HCT116 (cell line): Measurements from ENCODE around the gene FKBP5. TPM values are rescaled to one million over a fixed set of nuclear protein-coding genes. Genes with fewer than 3 reads are reported as not detected.

Experiments used
- ATAC-seq: fragments of 200-7000 bp; cut with Tn5 transposase; 2 replicates; pipeline ENCODE4 v1.9.1; 2020; ENCODE audit warnings: mild to moderate bottlenecking, moderate library complexity
- BruUV-seq: library from RNA; stranded (reverse); fragments of 400-500 nt; replicated peaks from 2 replicates; lab custom pipeline; 2021; lab: Mats Ljungman, UMichigan
- CTCF ChIA-PET: fragments of 300-600 bp; sonication (Branson Sonifier 250); formaldehyde crosslinking; loops from one replicate; lab custom pipeline; 2021; ENCODE audit warnings: antibody characterized with exemption; lab: Charles Lee
- POLR2A ChIA-PET: fragments of 300-600, 350-600 bp; sonication (Branson Sonifier 250); formaldehyde crosslinking; loops from one replicate; lab custom pipeline; 2021; ENCODE audit warnings: antibody characterized with exemption; lab: Charles Lee
- RAD21 ChIA-PET, 2 experiments: fragments of 300-600 bp; sonication (Branson Sonifier 250); formaldehyde crosslinking; loops; one replicate each; lab custom pipeline; 2023; ENCODE audit warnings: low total read pairs in 2 of 2; ENCODE audit not compliant: uncharacterized antibody in 2 of 2, unreplicated experiment in 2 of 2, low non-redundant PET in 1 of 2; lab: Charles Lee
- DNase-seq: peaks from one replicate; pipeline ENCODE4 v3.0.0-alpha.2; 2010; ENCODE audit warnings: low read depth, low spot score
- H2AFZ ChIP-seq: fragments of 200-600 bp; shearing (Covaris generic), sonication (generic); 2 replicates; pipeline ENCODE4 v1.6.1; 2017; ENCODE audit warnings: low read depth, mixed run types, mixed read lengths, antibody characterized with exemption, low read length; ENCODE audit not compliant: poor library complexity, severe bottlenecking
- H3K27ac ChIP-seq: 2 replicates; pipeline ENCODE4 v1.5.1; 2012; ENCODE audit warnings: low read depth, low read length
- H3K27me3 ChIP-seq: fragments of 200-600 bp; sonication (generic); 2 replicates; pipeline ENCODE4 v1.6.1; 2016; ENCODE audit warnings: mixed run types, low read length, mixed read lengths; ENCODE audit not compliant: insufficient read depth
- H3K36me3 ChIP-seq, 2 experiments: fragments of 200-500 bp in 1 of 2; fragments of 200-600 bp in 1 of 2; sonication (Bioruptor generic) in 1 of 2; sonication (generic) in 1 of 2; 2 replicates each; pipeline versions ENCODE4 v1.5.1 to v1.6.1; 2014 to 2016; ENCODE audit warnings: low read length in 2 of 2, inconsistent platforms in 1 of 2, mixed read lengths in 1 of 2, mixed run types in 1 of 2; ENCODE audit not compliant: insufficient read depth in 2 of 2, control insufficient read depth in 1 of 2
- H3K4me1 ChIP-seq, 2 experiments: fragments of 200-600 bp in 1 of 2; sonication (generic) in 1 of 2; 2 replicates each; pipeline versions ENCODE4 v1.5.1 to v1.6.1; 2012 to 2017; ENCODE audit warnings: low read length in 2 of 2, inconsistent platforms in 1 of 2, mild to moderate bottlenecking in 1 of 2, mixed read lengths in 1 of 2, mixed run types in 1 of 2, moderate library complexity in 1 of 2; ENCODE audit not compliant: insufficient read depth in 2 of 2, control insufficient read depth in 1 of 2
- H3K4me2 ChIP-seq: fragments of 200-600 bp; sonication (generic); 2 replicates; pipeline ENCODE4 v1.6.1; 2017; ENCODE audit warnings: mixed run types, low read length, mixed read lengths
- H3K4me3 ChIP-seq, 2 experiments: fragments of 200-600 bp in 1 of 2; sonication (generic) in 1 of 2; replicated peaks in 1 of 2; 2 replicates each; pipeline ENCODE4 v1.5.1; 2011 to 2016; ENCODE audit warnings: low read length in 2 of 2, control low read depth in 1 of 2, low read depth in 1 of 2, mild to moderate bottlenecking in 1 of 2, mixed read lengths in 1 of 2, mixed run types in 1 of 2
- H3K79me2 ChIP-seq: fragments of 200-600 bp; sonication (generic); 2 replicates; pipeline ENCODE4 v1.6.1; 2017; ENCODE audit warnings: mild to moderate bottlenecking, mixed run types, low read length, moderate library complexity, mixed read lengths; ENCODE audit not compliant: insufficient read depth
- H3K9ac ChIP-seq: fragments of 200-600 bp; sonication (generic); 2 replicates; pipeline ENCODE4 v1.6.1; 2016; ENCODE audit warnings: low read length, mixed read lengths
- H3K9me2 ChIP-seq: fragments of 200-600 bp; sonication (generic), shearing (Covaris generic); 2 replicates; pipeline ENCODE4 v1.6.1; 2017; ENCODE audit warnings: mixed run types, mild to moderate bottlenecking, moderate library complexity; ENCODE audit not compliant: insufficient read depth
- H3K9me3 ChIP-seq, 2 experiments: fragments of 200-500 bp in 1 of 2; fragments of 200-600 bp in 1 of 2; sonication (Bioruptor generic) in 1 of 2; sonication (generic) in 1 of 2; 2 replicates each; pipeline ENCODE4 v1.6.1; 2014 to 2017; ENCODE audit warnings: low read length in 2 of 2, mixed read lengths in 2 of 2, inconsistent platforms in 1 of 2, low read depth in 1 of 2, mild to moderate bottlenecking in 1 of 2, mixed run types in 1 of 2, moderate library complexity in 1 of 2; ENCODE audit not compliant: control insufficient read depth in 1 of 2, insufficient read depth in 1 of 2
- H4K20me1 ChIP-seq: fragments of 200-600 bp; sonication (generic), shearing (Covaris generic); 2 replicates; pipeline ENCODE4 v1.6.1; 2017; ENCODE audit warnings: mixed run types, mild to moderate bottlenecking, moderate library complexity; ENCODE audit not compliant: insufficient read depth
- CBX3 ChIP-seq: IDR thresholded peaks from 2 replicates; pipeline ENCODE4 v1.6.1; 2012; ENCODE audit warnings: low read depth
- CTCF ChIP-seq, 3 experiments: fragments of 200-600 bp in 1 of 3; sonication (generic) in 1 of 3; IDR thresholded peaks in 2 of 3; conservative IDR thresholded peaks in 1 of 3; 2 replicates each; pipeline ENCODE4 v1.5.1; 2012 to 2017; ENCODE audit warnings: low read depth in 2 of 3, low read length in 2 of 3, antibody characterized with exemption in 1 of 3, borderline replicate concordance in 1 of 3, control low read depth in 1 of 3, mild to moderate bottlenecking in 1 of 3, mixed read lengths in 1 of 3, mixed run types in 1 of 3, moderate library complexity in 1 of 3; ENCODE audit not compliant: insufficient read depth in 1 of 3
- EGR1 ChIP-seq: IDR thresholded peaks from 2 replicates; pipeline ENCODE4 v1.6.1; 2012; ENCODE audit warnings: low read depth
- EZH2 ChIP-seq: fragments of 200-600 bp; sonication (generic); IDR thresholded peaks from 2 replicates; pipeline ENCODE4 v1.6.1; 2017; ENCODE audit warnings: antibody characterized with exemption, mixed run types
- EZH2phosphoT487 ChIP-seq: fragments of 200-600 bp; IDR thresholded peaks from 2 replicates; pipeline ENCODE4 v1.6.1; 2018; ENCODE audit warnings: antibody characterized with exemption, borderline replicate concordance
- JUND ChIP-seq: IDR thresholded peaks from 2 replicates; pipeline ENCODE4 v1.6.1; 2012
- MAX ChIP-seq: IDR thresholded peaks from 2 replicates; pipeline ENCODE4 v1.6.1; 2012
- RAD21 ChIP-seq: IDR thresholded peaks from 2 replicates; pipeline ENCODE4 v1.6.1; 2012; ENCODE audit warnings: low read depth, mild to moderate bottlenecking
- SIN3A ChIP-seq: IDR thresholded peaks from 2 replicates; pipeline ENCODE4 v1.6.1; 2012; ENCODE audit warnings: low read depth
- TCF7L2 ChIP-seq: IDR thresholded peaks from 2 replicates; pipeline ENCODE4 v1.7.0; 2011; ENCODE audit warnings: borderline replicate concordance, inconsistent platforms; ENCODE audit not compliant: insufficient read depth, insufficient read length; ENCODE audit errors: extremely low read depth
- YY1 ChIP-seq: IDR thresholded peaks from 2 replicates; pipeline ENCODE4 v1.6.1; 2011; ENCODE audit warnings: low read length, low read depth, moderate library complexity, mild to moderate bottlenecking; ENCODE audit not compliant: insufficient replicate concordance; ENCODE audit errors: extremely low read depth
- intact Hi-C: fragments of 100-400 bp; cut with micrococcal nuclease; formaldehyde crosslinking; loops from 2 replicates; pipeline ENCODE4 v1.10.0; 2022
- total RNA-seq: library from RNA; stranded (reverse); gene quantifications from one replicate; pipeline ENCODE4 v1.2.1, GENCODE V29; 2021; ENCODE audit not compliant: unreplicated experiment
- TF ChIP-seq, protein P1 (sequence below): IDR thresholded peaks from 2 replicates; pipeline ENCODE4 v1.6.1; 2012; ENCODE audit warnings: low read depth
- TF ChIP-seq, protein P2 (sequence below): IDR thresholded peaks from 2 replicates; pipeline ENCODE4 v1.6.1; 2011; ENCODE audit warnings: mild to moderate bottlenecking, low read length, moderate library complexity; ENCODE audit not compliant: insufficient replicate concordance; ENCODE audit errors: extremely low read depth

Gene FKBP5
- total RNA-seq, 1 experiment from 2014 or later, result 50.3 TPM

- TF ChIP-seq EGR1, result no peak
- no peak for TF ChIP-seq SIN3A
- TF ChIP-seq EZH2phosphoT487, result no peak
- TF ChIP-seq, protein P1, sequence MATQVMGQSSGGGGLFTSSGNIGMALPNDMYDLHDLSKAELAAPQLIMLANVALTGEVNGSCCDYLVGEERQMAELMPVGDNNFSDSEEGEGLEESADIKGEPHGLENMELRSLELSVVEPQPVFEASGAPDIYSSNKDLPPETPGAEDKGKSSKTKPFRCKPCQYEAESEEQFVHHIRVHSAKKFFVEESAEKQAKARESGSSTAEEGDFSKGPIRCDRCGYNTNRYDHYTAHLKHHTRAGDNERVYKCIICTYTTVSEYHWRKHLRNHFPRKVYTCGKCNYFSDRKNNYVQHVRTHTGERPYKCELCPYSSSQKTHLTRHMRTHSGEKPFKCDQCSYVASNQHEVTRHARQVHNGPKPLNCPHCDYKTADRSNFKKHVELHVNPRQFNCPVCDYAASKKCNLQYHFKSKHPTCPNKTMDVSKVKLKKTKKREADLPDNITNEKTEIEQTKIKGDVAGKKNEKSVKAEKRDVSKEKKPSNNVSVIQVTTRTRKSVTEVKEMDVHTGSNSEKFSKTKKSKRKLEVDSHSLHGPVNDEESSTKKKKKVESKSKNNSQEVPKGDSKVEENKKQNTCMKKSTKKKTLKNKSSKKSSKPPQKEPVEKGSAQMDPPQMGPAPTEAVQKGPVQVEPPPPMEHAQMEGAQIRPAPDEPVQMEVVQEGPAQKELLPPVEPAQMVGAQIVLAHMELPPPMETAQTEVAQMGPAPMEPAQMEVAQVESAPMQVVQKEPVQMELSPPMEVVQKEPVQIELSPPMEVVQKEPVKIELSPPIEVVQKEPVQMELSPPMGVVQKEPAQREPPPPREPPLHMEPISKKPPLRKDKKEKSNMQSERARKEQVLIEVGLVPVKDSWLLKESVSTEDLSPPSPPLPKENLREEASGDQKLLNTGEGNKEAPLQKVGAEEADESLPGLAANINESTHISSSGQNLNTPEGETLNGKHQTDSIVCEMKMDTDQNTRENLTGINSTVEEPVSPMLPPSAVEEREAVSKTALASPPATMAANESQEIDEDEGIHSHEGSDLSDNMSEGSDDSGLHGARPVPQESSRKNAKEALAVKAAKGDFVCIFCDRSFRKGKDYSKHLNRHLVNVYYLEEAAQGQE, result no peak
- no peak for TF ChIP-seq MAX
- TF ChIP-seq YY1, result no peak
- no peak for TF ChIP-seq EZH2
- no peak for TF ChIP-seq CBX3
- no peak for TF ChIP-seq TCF7L2
- no peak for TF ChIP-seq RAD21
- TF ChIP-seq, protein P2, sequence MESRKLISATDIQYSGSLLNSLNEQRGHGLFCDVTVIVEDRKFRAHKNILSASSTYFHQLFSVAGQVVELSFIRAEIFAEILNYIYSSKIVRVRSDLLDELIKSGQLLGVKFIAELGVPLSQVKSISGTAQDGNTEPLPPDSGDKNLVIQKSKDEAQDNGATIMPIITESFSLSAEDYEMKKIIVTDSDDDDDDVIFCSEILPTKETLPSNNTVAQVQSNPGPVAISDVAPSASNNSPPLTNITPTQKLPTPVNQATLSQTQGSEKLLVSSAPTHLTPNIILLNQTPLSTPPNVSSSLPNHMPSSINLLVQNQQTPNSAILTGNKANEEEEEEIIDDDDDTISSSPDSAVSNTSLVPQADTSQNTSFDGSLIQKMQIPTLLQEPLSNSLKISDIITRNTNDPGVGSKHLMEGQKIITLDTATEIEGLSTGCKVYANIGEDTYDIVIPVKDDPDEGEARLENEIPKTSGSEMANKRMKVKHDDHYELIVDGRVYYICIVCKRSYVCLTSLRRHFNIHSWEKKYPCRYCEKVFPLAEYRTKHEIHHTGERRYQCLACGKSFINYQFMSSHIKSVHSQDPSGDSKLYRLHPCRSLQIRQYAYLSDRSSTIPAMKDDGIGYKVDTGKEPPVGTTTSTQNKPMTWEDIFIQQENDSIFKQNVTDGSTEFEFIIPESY, result no peak
- no peak for TF ChIP-seq CTCF (IDR thresholded peaks at IDR 0.05 in 2 of 3, conservative IDR thresholded peaks at IDR 0.05 in 1 of 3; ENCODE audit: borderline replicate concordance in 1 of 3, insufficient read depth in 1 of 3, low read depth in 2 of 3, low read length in 2 of 3)
- no peak for TF ChIP-seq JUND
- H3K79me2 ChIP-seq, result peaks cover 2% of the 10 kb centered on the region; the same call in 1 of the 2 replicates
- H3K9ac ChIP-seq, result no peak overlapping the region
- intact Hi-C loops, result no loop called here
- BruUV-seq, result no TSS peak
- no peak overlapping the region for H3K4me2 ChIP-seq
- no peak overlapping the region for H3K4me3 ChIP-seq
- no peak overlapping the region for H3K27ac ChIP-seq
- H2AFZ ChIP-seq, result no peak overlapping the region
- H3K27me3 ChIP-seq, result no peaks in the 10 kb centered on the region
- H4K20me1 ChIP-seq, result no peaks in the 10 kb centered on the region
- peaks cover 13 to 23% of the 10 kb centered on the region in 2 experiments for H3K4me1 ChIP-seq
- RAD21 ChIA-PET, result no interaction called here
- DNase-seq, result no peak
- peaks cover 2 to 6% of the 10 kb centered on the region in 2 experiments; a peak in 2 of 4 replicates for H3K36me3 ChIP-seq
- no peaks in the 10 kb centered on the region for H3K9me2 ChIP-seq
- CTCF ChIA-PET, result interaction anchor here (1.8 to 6.4 kb wide), 2 partner anchors 141 to 150 kb away, joined by 4 to 73 read pairs; partner anchors contain the start of gene ARMC12
- POLR2A ChIA-PET, result no interaction called here
- no peak for ATAC-seq
- H3K9me3 ChIP-seq, result no peaks in the 10 kb centered on the region
Measured at GRCh38 chr6:35586542-35586941, 102.2 kb downstream of the FKBP5 start.
